GM12892 (cell line): ENCODE results near the gene CREBL2.
"Not testable (repeated sequence)": the region's sequence is repeated elsewhere in the genome, so short reads cannot be mapped to it uniquely, and the experiment has no call there.

Source experiments
- POLR2A ChIP-seq: IDR thresholded peaks from 2 replicates; pipeline ENCODE4 v1.6.1; 2011; ENCODE audit warnings: low read depth, low read length, control low read depth
- POLR2AphosphoS5 ChIP-seq: IDR thresholded peaks from 2 replicates; pipeline ENCODE4 v1.6.1; 2011; ENCODE audit warnings: low read depth, low read length, control low read depth
- TAF1 ChIP-seq: IDR thresholded peaks from 2 replicates; pipeline ENCODE4 v1.6.1; 2011; ENCODE audit warnings: low read depth, mild to moderate bottlenecking, control low read depth, low read length, borderline replicate concordance

DNA sequence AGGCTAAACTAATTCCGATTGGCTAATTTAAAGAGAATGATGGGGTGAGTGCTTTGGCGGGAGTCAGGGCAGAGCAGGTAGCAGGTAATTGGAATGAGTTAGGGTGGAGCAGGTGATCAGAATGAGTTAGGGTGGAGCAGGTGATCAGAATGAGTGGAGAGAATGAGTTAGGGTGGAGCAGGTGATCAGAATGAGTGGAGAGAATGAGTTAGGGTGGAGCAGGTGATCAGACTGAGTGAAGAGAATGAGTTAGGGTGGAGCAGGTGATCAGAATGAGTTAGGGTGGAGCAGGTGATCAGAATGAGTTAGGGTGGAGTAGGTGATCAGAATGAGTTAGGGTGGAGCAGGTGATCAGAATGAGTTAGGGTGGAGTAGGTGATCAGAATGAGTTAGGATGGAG is 15.7 kb upstream of the CREBL2 start:
- not testable (repeated sequence) for TF ChIP-seq POLR2AphosphoS5, POLR2A, TAF1
